Ovary (tissue), 3 donors: ENCODE measurements around the gene RPTOR.

Source experiments
- CTCF ChIP-seq, 3 donors: fragments of 450-650 bp in 2 of 3; fragments of 200-600 bp in 1 of 3; IDR thresholded peaks; one replicate each; pipeline versions ENCODE4 v1.5.1 to v1.8.0; 2016 to 2022; ENCODE audit warnings: antibody characterized with exemption in 3 of 3, mild to moderate bottlenecking in 1 of 3
- EP300 ChIP-seq: sonication (generic); formaldehyde crosslinking; IDR thresholded peaks from one replicate; pipeline ENCODE4 v1.6.1; 2017; ENCODE audit warnings: antibody characterized with exemption
- POLR2A ChIP-seq: fragments of 450-650 bp; IDR thresholded peaks from one replicate; pipeline ENCODE4 v1.6.1; 2017; ENCODE audit warnings: antibody characterized with exemption, mild to moderate bottlenecking, moderate library complexity
- donor health status: DM: no; HTN: no; CAD: no.

- TF ChIP-seq CTCF (IDR thresholded peaks at IDR 0.05) (no peak), POLR2A (no peak), EP300 (no peak)
These were observed 19.9 kb downstream of the RPTOR start for GRCh38 chr17:80564545-80564944.
